HepG2 (cell line): Measurements from ENCODE around the gene FFAR4. TPM values are rescaled to one million over a fixed set of nuclear protein-coding genes. Genes with fewer than 3 reads are reported as not detected.
A peak's percentile ranks its signal among the peaks of the same experiment; 100 is the strongest.

Experiments used
- ATAC-seq: fragments of 200-7000 bp; cut with Tn5 transposase; 3 replicates; pipeline ENCODE4 v1.9.1; 2020; ENCODE audit warnings: mild to moderate bottlenecking, moderate library complexity
- BruUV-seq: library from RNA; stranded (reverse); fragments of 400-500 nt; replicated peaks from 2 replicates; lab custom pipeline; 2021; lab: Mats Ljungman, UMichigan
- CTCF ChIA-PET: fragments of 300-600 bp; formaldehyde crosslinking; extraction: SDS; loops from one replicate; lab custom pipeline; 2021; ENCODE audit warnings: low total read pairs, inconsistent platforms, low intra/inter-chr PET ratio; lab: Yijun Ruan, JAX
- POLR2A ChIA-PET: fragments of 350-600 bp; sonication (Branson Sonifier 250); formaldehyde crosslinking; loops from one replicate; lab custom pipeline; 2020; ENCODE audit warnings: antibody characterized with exemption, inconsistent platforms; lab: Yijun Ruan, JAX
- DNase-seq: peaks from one replicate; pipeline ENCODE4 v3.0.0-alpha.2; 2015; ENCODE audit warnings: low spot score
- FAIRE-seq: peaks from 3 replicates; lab custom pipeline; 2011; peaks lifted over from hg19 to GRCh38; lab: Jason Lieb, UNC
- H2AFZ ChIP-seq: one replicate; pipeline ENCODE4 v1.6.1; 2011; ENCODE audit warnings: low read length, inconsistent platforms
- H3K27ac ChIP-seq: fragments of 300-600 bp; 3 replicates; pipeline ENCODE4 v1.8.0; 2011; ENCODE audit warnings: mixed run types, mild to moderate bottlenecking, mixed read lengths, low read length, inconsistent platforms; ENCODE audit not compliant: insufficient read depth; ENCODE audit errors: extremely low read length
- H3K27me3 ChIP-seq, 2 experiments: fragments of 200-600 bp in 1 of 2; 2 replicates in 1 of 2; 3 replicates in 1 of 2; pipeline versions ENCODE4 v1.6.0 to v1.8.0; 2011; ENCODE audit warnings: low read length in 2 of 2, mild to moderate bottlenecking in 2 of 2, moderate library complexity in 2 of 2, inconsistent platforms in 1 of 2; ENCODE audit not compliant: insufficient read depth in 2 of 2, control insufficient read depth in 1 of 2
- H3K36me3 ChIP-seq, 2 experiments: fragments of 200-600 bp in 1 of 2; replicated peaks in 1 of 2; 2 replicates in 1 of 2; 3 replicates in 1 of 2; pipeline versions ENCODE4 v1.5.1 to v1.8.0; 2011; ENCODE audit warnings: low read length in 2 of 2, inconsistent platforms in 1 of 2; ENCODE audit not compliant: insufficient read depth in 2 of 2, control insufficient read depth in 1 of 2
- H3K4me1 ChIP-seq: 2 replicates; pipeline ENCODE4 v1.5.1; 2012; ENCODE audit warnings: low read length, inconsistent platforms; ENCODE audit not compliant: insufficient read depth
- H3K4me2 ChIP-seq: 2 replicates; pipeline ENCODE4 v1.6.0; 2011; ENCODE audit warnings: low read depth, low read length, inconsistent platforms
- H3K4me3 ChIP-seq, 3 experiments: fragments of 200-600 bp in 1 of 3; sonication (generic), shearing (Covaris generic) in 1 of 3; replicated peaks in 1 of 3; 2 replicates each; pipeline ENCODE4 v1.5.1; 2011 to 2016; ENCODE audit warnings: low read length in 3 of 3, inconsistent platforms in 2 of 3, low read depth in 2 of 3, mild to moderate bottlenecking in 2 of 3, control low read depth in 1 of 3, mixed read lengths in 1 of 3; ENCODE audit not compliant: insufficient read depth in 1 of 3
- H3K79me2 ChIP-seq: one replicate; pipeline ENCODE4 v1.6.1; 2011; ENCODE audit warnings: low read length, inconsistent platforms; ENCODE audit not compliant: insufficient read depth
- H3K9ac ChIP-seq: 2 replicates; pipeline ENCODE4 v1.6.0; 2011; ENCODE audit warnings: mild to moderate bottlenecking, low read depth, low read length, inconsistent platforms; ENCODE audit not compliant: insufficient read depth
- H3K9me3 ChIP-seq: 2 replicates; pipeline ENCODE4 v1.5.1; 2012; ENCODE audit warnings: mild to moderate bottlenecking, low read length
- H4K20me1 ChIP-seq: 2 replicates; pipeline ENCODE4 v1.6.0; 2011; ENCODE audit warnings: inconsistent platforms, mild to moderate bottlenecking, low read length, moderate library complexity; ENCODE audit not compliant: insufficient read depth
- ATF1 ChIP-seq: IDR thresholded peaks from 2 replicates; pipeline ENCODE4 v1.6.1; 2016; ENCODE audit warnings: mild to moderate bottlenecking, control low read depth
- CREM ChIP-seq, 2 experiments: sonication (generic) in 1 of 2; formaldehyde crosslinking in 1 of 2; IDR thresholded peaks; 2 replicates each; pipeline versions ENCODE4 v1.4.0 to v1.6.1; 2016 to 2020; ENCODE audit warnings: antibody characterized with exemption in 1 of 2, mild to moderate bottlenecking in 1 of 2, missing genetic modification reagents in 1 of 2
- GLMP ChIP-seq: sonication (generic); formaldehyde crosslinking; IDR thresholded peaks from 2 replicates; pipeline ENCODE4 v1.9.0; 2021; ENCODE audit warnings: missing genetic modification reagents, mild to moderate bottlenecking, borderline replicate concordance
- HOXA5 ChIP-seq: sonication (generic); formaldehyde crosslinking; IDR thresholded peaks from 2 replicates; pipeline ENCODE4 v1.4.0; 2020; ENCODE audit warnings: missing genetic modification reagents
- MEIS1 ChIP-seq: sonication (generic); formaldehyde crosslinking; IDR thresholded peaks from 2 replicates; pipeline ENCODE4 v1.9.0; 2021; ENCODE audit warnings: mild to moderate bottlenecking, missing genetic modification reagents, moderate library complexity, borderline replicate concordance
- SALL1 ChIP-seq: sonication (generic); formaldehyde crosslinking; IDR thresholded peaks from 2 replicates; pipeline ENCODE4 v1.8.0; 2022; ENCODE audit warnings: mild to moderate bottlenecking, missing genetic modification reagents
- SIN3A ChIP-seq: IDR thresholded peaks from 2 replicates; pipeline ENCODE4 v1.6.1; 2011; ENCODE audit warnings: low read depth, mild to moderate bottlenecking, control low read depth, low read length, borderline replicate concordance
- SKIL ChIP-seq: sonication (generic); formaldehyde crosslinking; IDR thresholded peaks from 2 replicates; pipeline ENCODE4 v1.8.0; 2022; ENCODE audit warnings: missing genetic modification reagents, mild to moderate bottlenecking, moderate library complexity, borderline replicate concordance
- SPEN ChIP-seq: sonication (generic); formaldehyde crosslinking; IDR thresholded peaks from 2 replicates; pipeline ENCODE4 v1.5.1; 2020; ENCODE audit warnings: low read depth, mild to moderate bottlenecking, missing genetic modification reagents
- SSRP1 ChIP-seq: IDR thresholded peaks from 2 replicates; pipeline ENCODE4 v1.6.1; 2016; ENCODE audit warnings: control low read depth
- TAF1 ChIP-seq: sonication (generic); formaldehyde crosslinking; IDR thresholded peaks from 2 replicates; pipeline ENCODE4 v1.4.0; 2020; ENCODE audit warnings: missing genetic modification reagents
- ZFX ChIP-seq: sonication (generic); formaldehyde crosslinking; IDR thresholded peaks from 2 replicates; pipeline ENCODE4 v1.4.0; 2020; ENCODE audit warnings: mild to moderate bottlenecking, low read depth, missing genetic modification reagents, moderate library complexity
- ZFY ChIP-seq: sonication (generic); formaldehyde crosslinking; IDR thresholded peaks from 2 replicates; pipeline ENCODE4 v1.4.0; 2020; ENCODE audit warnings: missing genetic modification reagents
- ZNF709 ChIP-seq: sonication (generic); formaldehyde crosslinking; IDR thresholded peaks from 2 replicates; pipeline ENCODE4 v1.5.0; 2020; ENCODE audit warnings: mild to moderate bottlenecking, missing genetic modification reagents
- ZNF83 ChIP-seq: sonication (generic); formaldehyde crosslinking; IDR thresholded peaks from 2 replicates; pipeline ENCODE4 v1.4.0; 2020; ENCODE audit warnings: missing genetic modification reagents, mild to moderate bottlenecking, borderline replicate concordance
- WGBS: methylation state at CpG from one replicate; pipeline ENCODE4 v1.1.6; 2017; ENCODE audit warnings: low lambda C conversion rate; 5-methylcytosine and 5-hydroxymethylcytosine counted together
- in situ Hi-C: cut with HindIII; loops from 2 replicates; pipeline ENCODE4 v1.10.0; 2017; ENCODE audit warnings: low pct_unique_long_range_greater_than_20kb; ENCODE audit not compliant: extremely low pct_ligation_motif_present
- intact Hi-C: fragments of 100-400 bp; cut with micrococcal nuclease; formaldehyde crosslinking; loops from one replicate; pipeline ENCODE4 v1.10.0; 2022; ENCODE audit not compliant: unreplicated experiment
- polyA plus RNA-seq, 8 experiments: library from polyadenylated mRNA; depleted of rRNA in 3 of 8; stranded (reverse) in 7 of 8; unstranded in 1 of 8; fragments of >200 nt; fragmentation: Illumina TruSeq in 4 of 8; extraction: Trizol in 4 of 8; gene quantifications; 2 replicates each; pipeline versions ENCODE4 v1.2.1 to v1.2.3, GENCODE V29; 2011 to 2016; ENCODE audit warnings: low read depth in 4 of 8, missing spikeins in 1 of 8, mixed read lengths in 1 of 8; ENCODE audit not compliant: insufficient read depth in 1 of 8
- total RNA-seq, 5 experiments: library from RNA; depleted of rRNA; stranded (reverse); fragments of >200 nt; fragmentation: Illumina TruSeq; extraction: Trizol; gene quantifications; 2 replicates each; pipeline ENCODE4 v1.2.3, GENCODE V29; 2016; ENCODE audit warnings: low read depth in 1 of 5
- TF ChIP-seq, protein P1 (sequence below): sonication (generic); formaldehyde crosslinking; IDR thresholded peaks from 2 replicates; pipeline ENCODE4 v1.5.0; 2020; ENCODE audit warnings: mild to moderate bottlenecking, missing genetic modification reagents, borderline replicate concordance

The FFAR4 gene
- total and polyA plus RNA-seq, 2 of the 13 experiments (the other 11 are each of a cell fraction or from before 2014, with no cell fraction given) = 0.09 TPM; not detected in 1

DNA sequence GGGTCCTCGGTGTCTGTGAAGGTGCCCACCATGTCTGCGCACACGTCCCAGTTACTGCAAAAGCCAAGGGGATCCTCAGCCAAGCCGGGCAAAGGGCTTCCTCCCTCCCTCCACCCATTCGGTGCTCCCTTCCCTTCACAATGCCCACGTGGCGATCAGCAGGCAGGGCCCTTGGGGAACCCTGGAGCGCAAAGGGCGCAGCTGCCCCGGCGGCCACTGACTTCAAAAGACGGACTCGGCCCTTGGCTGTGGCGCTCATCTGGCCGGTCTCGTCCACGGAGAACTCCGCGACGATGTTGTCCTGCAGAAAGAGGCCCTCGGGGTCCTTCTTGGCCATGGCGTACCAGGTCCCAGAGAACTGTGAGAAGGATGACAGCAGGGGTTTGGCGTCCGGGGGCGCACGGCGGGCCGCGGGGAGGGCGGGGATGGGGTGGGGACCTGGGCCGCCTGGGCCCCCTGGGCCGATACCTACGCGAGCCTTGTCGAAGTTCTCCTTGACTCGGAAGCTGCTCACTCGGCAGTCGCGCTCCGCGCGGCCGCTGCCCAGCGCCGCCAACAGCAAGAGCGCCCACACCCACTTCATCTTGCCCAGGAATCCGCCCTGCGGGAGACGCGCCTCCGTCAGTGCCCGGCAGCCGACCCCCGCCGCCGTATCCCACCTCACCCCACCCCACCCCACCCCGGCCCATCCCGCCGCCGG is 34.1 kb downstream of the FFAR4 start:
- Histone ChIP-seq H3K27me3 (no peaks in the 10 kb centered on the region; a peak in 1 of 5 replicates), H3K9me3 (no peaks in the 10 kb centered on the region), H3K79me2 (peaks cover 32% of the 10 kb centered on the region), H2AFZ (no peak overlapping the region), H3K36me3 (peaks cover 0 to 28% of the 10 kb centered on the region in 2 experiments), H3K4me3 (peak overlapping the region; percentile 79 to 87 (median 84)), H3K4me2 (peak overlapping the region; percentile 94), H3K27ac (peak overlapping the region; percentile 99), H4K20me1 (peaks cover 45% of the 10 kb centered on the region), H3K4me1 (peaks cover 69% of the 10 kb centered on the region), H3K9ac (peak overlapping the region; percentile 94)
- ChIA-PET POLR2A (interaction anchor here (0.6 to 1.8 kb wide), 4 partner anchors 8 to 101 kb away, joined by 3 to 16 read pairs (median 5); no protein-coding TSS in a partner anchor), CTCF (no interaction called here)
- 0% methylated on average over 10 of the region's 60 CpGs for WGBS
- ATAC-seq (peak; percentile 17), DNase-seq (no peak), FAIRE-seq (no peak)
- in situ Hi-C loops (no loop called here), intact Hi-C loops (loop anchor here (5.0 kb wide), 1 partner anchor 72 kb away; no protein-coding TSS in a partner anchor)
- BruUV-seq = no TSS peak
- TF ChIP-seq SKIL = 0 out of 2 replicates have a peak, but pooled peaks have one; percentile 12
- TF ChIP-seq HOXA5 (CRISPR knock-in tag) = no peak
- TF ChIP-seq, protein P1, sequence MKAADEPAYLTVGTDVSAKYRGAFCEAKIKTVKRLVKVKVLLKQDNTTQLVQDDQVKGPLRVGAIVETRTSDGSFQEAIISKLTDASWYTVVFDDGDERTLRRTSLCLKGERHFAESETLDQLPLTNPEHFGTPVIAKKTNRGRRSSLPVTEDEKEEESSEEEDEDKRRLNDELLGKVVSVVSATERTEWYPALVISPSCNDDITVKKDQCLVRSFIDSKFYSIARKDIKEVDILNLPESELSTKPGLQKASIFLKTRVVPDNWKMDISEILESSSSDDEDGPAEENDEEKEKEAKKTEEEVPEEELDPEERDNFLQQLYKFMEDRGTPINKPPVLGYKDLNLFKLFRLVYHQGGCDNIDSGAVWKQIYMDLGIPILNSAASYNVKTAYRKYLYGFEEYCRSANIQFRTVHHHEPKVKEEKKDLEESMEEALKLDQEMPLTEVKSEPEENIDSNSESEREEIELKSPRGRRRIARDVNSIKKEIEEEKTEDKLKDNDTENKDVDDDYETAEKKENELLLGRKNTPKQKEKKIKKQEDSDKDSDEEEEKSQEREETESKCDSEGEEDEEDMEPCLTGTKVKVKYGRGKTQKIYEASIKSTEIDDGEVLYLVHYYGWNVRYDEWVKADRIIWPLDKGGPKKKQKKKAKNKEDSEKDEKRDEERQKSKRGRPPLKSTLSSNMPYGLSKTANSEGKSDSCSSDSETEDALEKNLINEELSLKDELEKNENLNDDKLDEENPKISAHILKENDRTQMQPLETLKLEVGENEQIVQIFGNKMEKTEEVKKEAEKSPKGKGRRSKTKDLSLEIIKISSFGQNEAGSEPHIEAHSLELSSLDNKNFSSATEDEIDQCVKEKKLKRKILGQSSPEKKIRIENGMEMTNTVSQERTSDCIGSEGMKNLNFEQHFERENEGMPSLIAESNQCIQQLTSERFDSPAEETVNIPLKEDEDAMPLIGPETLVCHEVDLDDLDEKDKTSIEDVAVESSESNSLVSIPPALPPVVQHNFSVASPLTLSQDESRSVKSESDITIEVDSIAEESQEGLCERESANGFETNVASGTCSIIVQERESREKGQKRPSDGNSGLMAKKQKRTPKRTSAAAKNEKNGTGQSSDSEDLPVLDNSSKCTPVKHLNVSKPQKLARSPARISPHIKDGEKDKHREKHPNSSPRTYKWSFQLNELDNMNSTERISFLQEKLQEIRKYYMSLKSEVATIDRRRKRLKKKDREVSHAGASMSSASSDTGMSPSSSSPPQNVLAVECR (CRISPR knock-in tag) = 0 out of 2 replicates have a peak, but pooled peaks have one; percentile 3
- TF ChIP-seq GLMP = no peak
- TF ChIP-seq SPEN (CRISPR knock-in tag) = peak; percentile 55; the same call in 1 of the 2 replicates
- TF ChIP-seq SIN3A = peak; percentile 69; the same call in 1 of the 2 replicates
- no peak for TF ChIP-seq CREM (IDR thresholded peaks at IDR 0.05)
- no peak for TF ChIP-seq CREM (CRISPR knock-in tag; IDR thresholded peaks at IDR 0.05)
- TF ChIP-seq SALL1 (CRISPR knock-in tag) = peak; percentile 67; the same call in 1 of the 2 replicates
- TF ChIP-seq ZFX (CRISPR knock-in tag) = peak; percentile 20; the same call in 1 of the 2 replicates
- TF ChIP-seq ZNF83 (CRISPR knock-in tag) = no peak
- TF ChIP-seq ZFY = peak; percentile 13; the same call in 1 of the 2 replicates
- no peak for TF ChIP-seq MEIS1 (CRISPR knock-in tag)
- no peak for TF ChIP-seq ATF1 (CRISPR knock-in tag)
- TF ChIP-seq ZNF709 (CRISPR knock-in tag) = no peak
- TF ChIP-seq SSRP1 (CRISPR knock-in tag) = 0 out of 2 replicates have a peak, but pooled peaks have one; percentile 44
- no peak for TF ChIP-seq TAF1
